ENCODE results near the gene ATF7.

ATF7 gene

GRCh38 chr12:53459097-53459496, 167.1 kb downstream of the ATF7 start:
- H3K4me3 ChIP-seq (ENCODE audit: low read depth, low read length), result no peak overlapping the region
- no peak for DNase-seq (ENCODE audit: low read depth)
- TF ChIP-seq MYC (IDR thresholded peaks at IDR 0.05; ENCODE audit: low read depth, low read length) (no peak), MAX (IDR thresholded peaks at IDR 0.05; ENCODE audit: low read depth, low read length) (no peak), CTCF (IDR thresholded peaks at IDR 0.05; ENCODE audit: low read depth, low read length) (no peak), POLR2A (IDR thresholded peaks at IDR 0.05; ENCODE audit: extremely low read depth, insufficient read length) (no peak)
